HG02938 (cell line): ENCODE measurements around the gene NT5C1B.

Source experiments
- ATAC-seq: cut with Tn5 transposase; IDR thresholded peaks from one replicate; pipeline ENCODE4 v1.9.1; 2021; ENCODE audit warnings: mild to moderate bottlenecking, moderate library complexity; ENCODE audit not compliant: unreplicated experiment

The NT5C1B gene

GRCh38 chr2:18518116-18519111, 71.0 kb downstream of the NT5C1B start:
- no peak for ATAC-seq

GRCh38 chr2:18517386-18517785, 72.0 kb downstream of the NT5C1B start:
- no peak for ATAC-seq

- no peak for ATAC-seq
These were observed 73.3 kb downstream of the NT5C1B start for GRCh38 chr2:18516112-18516511.

GRCh38 chr2:18514526-18515461, 74.6 kb downstream of the NT5C1B start:
- ATAC-seq: no peak
